ENCODE measurements around the gene DNAJC3.
"Not testable (repeated sequence)": the region's sequence is repeated elsewhere in the genome, so short reads cannot be mapped to it uniquely, and the experiment has no call there.

DNAJC3 gene

DNA sequence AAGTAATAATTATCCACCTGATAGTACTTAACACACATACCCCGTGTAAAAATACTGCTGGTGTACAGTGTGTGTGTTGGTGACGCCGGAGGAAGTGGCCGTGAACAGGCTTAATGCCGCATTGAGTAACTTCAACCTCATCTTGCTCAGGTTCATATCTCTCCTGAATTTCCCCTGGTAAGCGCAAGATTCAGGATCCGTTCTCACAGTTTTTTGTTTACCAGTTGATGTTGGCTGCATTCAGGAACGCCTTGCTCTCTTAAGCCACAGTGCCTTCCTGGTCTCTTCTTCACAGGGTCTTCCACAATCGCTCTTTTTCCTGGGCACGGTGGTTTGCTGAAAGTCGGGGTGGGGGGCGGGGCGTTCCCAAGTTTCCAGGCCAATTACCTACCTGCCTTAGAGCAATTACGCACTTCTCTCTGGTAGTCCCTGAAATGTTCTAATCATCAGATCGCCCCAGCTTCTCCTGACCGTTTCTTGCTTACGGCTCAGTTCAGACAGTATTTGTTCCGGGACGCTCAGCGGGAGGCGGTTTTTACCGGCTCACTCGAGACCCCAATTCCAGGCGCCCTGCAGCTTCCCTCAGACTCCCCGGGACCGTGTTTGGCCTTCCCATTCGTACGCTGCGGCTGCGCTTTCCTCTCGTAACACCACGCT lies 706 bp upstream of the DNAJC3 start:
- DNase-seq = peak; percentile 43

DNA sequence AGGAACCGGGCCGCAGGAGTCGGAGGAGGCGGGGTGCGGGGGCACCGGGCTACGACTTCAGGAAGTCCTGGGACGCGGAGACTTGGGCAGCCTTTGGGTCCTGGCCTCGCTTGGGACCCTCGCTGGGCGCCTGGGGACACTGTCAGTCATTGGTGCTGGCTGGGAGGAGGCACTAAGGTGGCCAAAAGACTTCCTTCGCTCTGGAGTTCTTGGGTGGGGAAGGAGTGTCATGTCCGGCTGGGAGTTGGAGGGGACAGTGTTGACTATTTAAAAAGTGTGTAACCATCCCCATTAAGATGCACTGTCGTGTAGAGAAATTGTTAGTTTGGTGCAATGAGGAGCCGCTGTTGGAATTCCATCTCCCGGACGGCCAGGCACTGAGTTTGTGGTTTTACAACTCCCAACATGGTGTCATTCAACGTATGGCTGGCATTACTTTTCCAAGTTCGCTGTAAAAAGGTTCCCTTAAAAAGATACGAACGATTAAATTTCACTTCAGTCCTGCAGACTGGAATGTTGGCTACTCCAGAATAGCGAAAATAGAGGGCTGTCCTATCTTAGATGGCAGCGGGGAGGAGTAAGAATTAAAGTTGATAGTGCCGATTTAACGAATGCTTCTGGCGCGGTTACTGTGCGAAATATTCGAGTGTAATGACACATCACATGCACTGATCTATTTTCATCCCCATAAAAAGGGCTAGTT lies 776 bp downstream of the DNAJC3 start:
- peak; percentile 12 for DNase-seq

DNA sequence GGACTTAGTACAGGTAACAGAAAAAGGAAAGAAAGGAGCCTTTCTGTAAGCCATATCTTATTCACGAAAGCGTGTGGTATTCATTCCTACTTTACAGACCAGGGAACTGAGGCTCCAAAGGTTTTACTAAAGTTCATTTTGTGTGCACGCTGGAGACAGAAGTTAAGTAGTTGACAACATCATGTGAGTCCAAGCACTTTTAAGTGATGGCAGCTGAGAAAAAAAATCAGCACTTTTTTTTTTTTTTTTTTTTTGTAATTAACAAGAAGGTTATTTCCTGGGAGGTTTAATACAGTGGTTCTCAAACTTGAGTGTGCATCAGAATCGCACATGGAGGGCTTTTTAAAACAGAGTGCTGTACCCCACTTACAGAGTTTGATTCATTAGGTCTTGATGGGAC lies 2.0 kb downstream of the DNAJC3 start:
- no peak for DNase-seq

DNA sequence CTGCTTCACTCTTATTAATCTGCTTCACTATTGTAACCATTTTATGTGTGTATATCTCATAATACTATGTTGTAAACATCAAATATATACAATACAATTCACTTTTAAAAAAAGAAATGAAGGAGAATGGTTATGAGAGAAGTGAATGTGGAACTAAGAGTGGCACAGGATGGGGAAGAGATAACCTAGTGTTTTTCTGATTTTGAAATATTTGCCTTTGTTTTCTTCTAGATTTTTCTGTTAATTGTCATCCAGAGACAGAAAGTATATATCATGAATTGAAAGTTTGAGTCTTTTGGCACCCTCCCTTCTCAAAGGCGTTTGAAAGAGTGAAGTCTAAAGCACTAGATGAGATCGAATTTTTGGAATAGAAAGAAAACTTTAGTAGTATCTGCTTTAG lies 2.8 kb downstream of the DNAJC3 start:
- DNase-seq = no peak

DNA sequence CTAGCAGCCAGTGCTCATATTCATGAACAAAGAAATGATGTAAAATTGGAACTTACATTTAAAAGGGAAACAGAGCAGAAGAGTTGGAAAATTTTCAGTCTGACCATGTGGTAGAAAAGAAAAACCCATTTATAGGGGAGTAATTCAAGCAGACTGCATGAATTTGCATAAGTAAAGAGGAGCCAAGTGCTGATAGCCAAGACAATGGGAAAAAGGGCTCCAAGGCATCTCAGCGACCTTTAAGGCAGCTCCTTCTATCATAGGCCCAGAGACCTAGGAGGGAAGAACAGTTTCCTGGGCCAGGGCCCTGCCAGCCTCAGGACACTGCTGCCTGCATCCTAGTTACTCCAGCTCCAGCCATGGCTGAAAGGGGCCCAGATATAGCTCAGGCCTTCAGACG lies 7.5 kb downstream of the DNAJC3 start:
- DNase-seq = no peak

DNA sequence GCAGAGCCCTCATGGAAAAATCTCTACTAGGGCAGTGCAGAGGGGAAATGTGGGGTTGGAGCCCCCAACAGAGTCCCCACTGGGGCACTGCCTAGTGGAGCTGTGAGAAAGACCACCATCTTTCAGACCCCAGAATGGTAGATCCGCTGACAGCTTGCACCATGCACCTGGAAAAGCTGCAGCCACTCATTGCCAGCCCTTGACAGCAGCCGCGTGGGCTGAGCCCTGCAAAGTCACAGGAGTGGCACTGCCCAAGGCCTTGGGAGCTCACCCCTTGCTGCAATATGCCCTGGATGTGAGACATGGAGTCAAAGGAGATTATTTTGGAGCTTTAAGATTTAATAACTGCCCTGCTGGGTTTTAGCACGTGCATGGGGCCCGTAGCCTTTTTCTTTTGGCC lies 8.0 kb downstream of the DNAJC3 start:
- DNase-seq = not testable (repeated sequence)

DNA sequence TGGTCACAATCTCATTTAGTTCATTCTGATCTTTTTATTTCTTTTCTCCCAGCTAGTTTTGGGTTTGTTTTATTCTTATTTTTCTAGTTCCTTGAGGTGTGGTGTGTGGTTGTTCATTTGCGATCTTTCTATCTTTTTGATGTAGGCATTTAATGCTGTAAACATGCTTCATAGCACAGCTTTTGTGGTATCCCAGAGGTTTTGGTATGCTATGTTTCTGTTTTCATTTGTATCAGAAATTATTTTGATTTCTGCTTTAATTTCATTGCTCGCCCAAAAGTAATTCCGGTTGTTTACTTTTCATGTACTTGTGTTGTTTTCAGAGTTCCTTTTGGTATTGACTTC lies 12.6 kb downstream of the DNAJC3 start:
- DNase-seq = no peak

DNA sequence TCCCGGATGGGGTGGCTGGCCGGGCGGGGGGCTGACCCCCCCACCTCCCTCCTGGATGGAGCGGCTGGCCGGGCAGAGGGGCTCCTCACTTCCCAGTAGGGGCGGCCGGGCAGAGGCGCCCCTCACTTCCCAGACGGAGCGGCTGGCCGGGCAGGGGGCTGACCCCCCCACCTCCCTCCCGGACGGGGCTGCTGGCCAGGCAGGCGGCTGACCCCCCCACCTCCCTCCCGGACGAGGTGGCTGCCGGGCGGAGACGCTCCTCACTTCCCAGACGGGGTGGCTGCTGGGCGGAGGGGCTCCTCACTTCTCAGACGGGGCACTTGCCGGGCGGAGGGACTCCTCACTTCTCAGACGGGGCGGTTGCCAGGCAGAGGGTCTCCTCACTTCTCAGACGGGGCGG lies 14.0 kb downstream of the DNAJC3 start:
- not testable (repeated sequence) for DNase-seq

DNA sequence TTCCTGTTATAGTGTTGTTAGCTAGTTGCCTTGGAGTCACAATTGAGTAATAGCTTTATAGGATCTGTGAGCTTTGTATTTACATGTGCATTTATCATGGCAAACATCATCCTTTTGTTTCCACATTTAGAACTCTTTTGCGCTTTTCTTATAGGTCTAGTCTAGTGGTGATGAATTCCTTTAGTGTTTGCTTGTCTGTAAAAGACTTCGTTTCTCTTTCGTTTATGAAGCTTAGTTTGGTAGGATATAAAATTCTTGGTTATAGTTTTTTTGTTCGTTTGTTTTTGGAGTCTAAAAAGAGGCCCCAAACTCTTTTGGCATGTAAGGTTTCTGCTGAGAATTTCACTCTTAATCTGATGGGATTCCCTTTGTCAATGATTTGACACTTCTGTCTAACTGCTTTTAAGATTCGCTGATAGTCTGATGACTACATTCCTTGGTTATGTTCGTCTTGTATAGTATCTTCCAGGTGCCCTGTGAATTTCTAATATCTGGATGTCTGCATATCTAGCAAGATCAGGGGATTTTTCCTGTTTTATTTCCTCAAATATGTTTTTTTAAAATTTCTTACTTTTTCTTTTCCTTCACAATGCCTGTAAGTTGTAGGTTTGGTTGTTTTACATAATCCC lies 20.2 kb downstream of the DNAJC3 start:
- DNase-seq = no peak

DNA sequence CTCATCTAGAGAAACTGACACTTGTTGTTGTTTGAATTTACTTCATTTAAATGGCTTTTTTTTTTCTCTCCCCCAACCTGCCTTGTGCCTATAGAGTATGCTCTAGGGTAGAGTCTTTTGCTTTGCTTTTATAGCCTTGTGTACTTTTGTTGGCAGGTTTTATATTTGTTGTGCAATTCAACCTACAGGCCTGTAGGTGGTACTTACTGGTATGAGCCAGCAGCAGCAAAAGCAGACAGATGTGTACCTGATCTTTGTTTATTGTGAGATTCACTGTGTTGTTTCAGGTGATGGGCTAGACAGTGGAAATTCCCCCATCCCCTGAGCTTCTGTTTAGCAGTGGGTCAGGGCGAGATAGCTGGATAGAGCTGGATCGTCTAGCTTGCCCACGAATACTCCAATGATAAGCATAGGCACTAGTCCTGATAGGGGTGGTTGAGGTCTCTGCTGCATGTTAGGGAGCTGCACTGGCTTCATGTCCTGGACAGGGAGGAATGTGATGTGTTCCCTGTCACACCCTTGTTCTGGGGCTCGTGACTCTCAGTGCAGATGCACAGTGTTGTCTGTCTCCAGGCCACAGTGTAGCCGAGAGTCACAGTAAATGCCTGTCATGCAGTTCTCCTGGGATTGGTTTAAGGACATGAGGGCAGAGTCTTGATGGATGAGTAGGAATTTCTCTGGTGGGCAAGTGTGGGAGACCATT lies 21.3 kb downstream of the DNAJC3 start:
- no peak for DNase-seq

DNA sequence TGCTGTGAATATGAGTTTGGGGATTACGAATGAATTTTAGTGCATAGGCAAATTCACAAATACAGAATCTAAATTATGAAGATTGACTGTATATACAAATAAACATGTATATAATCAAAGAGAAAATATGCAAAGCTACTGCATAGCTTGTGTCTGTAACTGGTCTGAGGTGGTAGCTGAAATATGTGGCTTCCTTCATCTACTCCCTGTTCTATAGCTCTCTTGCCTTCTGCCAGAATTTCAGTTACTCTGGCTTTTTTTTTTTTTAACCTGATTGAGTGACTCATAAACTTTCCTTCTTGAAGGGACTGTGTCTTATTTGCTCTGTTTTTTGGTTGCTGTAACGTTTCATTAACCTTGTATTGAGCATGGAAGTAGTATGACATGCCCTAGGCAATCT lies 26.6 kb downstream of the DNAJC3 start:
- no peak for DNase-seq

DNA sequence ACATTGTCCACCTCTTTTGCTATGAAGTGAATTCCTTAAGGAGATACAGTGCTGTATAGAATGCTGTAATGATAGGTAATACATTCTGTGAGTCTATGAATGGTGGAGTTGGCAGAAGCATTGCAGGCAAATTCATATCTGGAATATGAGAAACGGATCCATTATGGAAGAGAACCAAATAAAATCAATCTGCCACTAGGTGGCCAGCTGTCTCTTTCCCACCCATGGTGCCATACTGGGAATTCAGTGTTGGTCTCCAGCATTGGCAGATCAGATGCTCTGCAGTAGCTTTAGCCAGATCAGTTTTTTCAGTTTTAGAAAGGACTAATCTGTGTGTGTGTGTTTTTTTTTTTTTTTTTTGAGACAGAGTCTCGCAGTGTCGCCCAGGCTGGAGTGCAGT lies 27.6 kb downstream of the DNAJC3 start:
- no peak for DNase-seq

DNA sequence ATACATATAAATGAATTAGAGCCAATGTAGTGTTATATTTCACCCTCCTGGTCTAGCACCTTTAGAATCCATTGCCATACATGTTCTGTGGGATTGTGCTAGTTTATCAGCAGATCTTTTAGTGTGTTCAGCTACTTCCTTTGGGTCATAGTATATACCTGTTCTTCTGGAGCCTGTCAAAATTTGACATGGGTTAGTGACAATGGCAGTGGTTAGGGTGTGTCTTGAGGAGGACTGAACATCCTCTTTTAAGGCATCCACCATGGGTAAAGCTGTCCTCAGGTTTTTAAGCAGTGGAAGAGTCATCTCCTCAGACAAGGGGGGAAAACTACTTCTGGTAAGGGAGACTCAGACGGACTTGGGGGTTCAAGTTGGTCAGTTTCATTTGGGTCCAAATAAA lies 29.4 kb downstream of the DNAJC3 start:
- no peak for DNase-seq

DNA sequence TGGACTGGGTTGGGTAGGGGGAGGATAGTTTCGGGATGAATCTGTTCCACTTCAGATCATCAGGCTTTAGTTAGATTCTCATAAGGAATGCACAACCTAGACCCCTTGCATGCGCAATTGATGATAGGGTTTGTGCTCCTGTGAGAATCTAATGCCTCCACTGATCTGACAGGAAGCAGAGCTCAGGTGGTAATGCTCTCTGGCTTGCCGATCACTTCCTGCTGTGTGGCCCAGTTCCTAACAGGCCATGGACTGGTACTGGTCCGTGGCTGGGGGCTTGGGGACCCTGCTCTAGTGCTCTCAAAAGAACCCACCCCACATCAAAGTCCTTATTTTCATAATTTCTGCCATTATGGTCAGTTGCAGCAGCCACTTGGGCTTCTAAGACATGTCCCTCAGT lies 30.1 kb downstream of the DNAJC3 start:
- DNase-seq = no peak

DNA sequence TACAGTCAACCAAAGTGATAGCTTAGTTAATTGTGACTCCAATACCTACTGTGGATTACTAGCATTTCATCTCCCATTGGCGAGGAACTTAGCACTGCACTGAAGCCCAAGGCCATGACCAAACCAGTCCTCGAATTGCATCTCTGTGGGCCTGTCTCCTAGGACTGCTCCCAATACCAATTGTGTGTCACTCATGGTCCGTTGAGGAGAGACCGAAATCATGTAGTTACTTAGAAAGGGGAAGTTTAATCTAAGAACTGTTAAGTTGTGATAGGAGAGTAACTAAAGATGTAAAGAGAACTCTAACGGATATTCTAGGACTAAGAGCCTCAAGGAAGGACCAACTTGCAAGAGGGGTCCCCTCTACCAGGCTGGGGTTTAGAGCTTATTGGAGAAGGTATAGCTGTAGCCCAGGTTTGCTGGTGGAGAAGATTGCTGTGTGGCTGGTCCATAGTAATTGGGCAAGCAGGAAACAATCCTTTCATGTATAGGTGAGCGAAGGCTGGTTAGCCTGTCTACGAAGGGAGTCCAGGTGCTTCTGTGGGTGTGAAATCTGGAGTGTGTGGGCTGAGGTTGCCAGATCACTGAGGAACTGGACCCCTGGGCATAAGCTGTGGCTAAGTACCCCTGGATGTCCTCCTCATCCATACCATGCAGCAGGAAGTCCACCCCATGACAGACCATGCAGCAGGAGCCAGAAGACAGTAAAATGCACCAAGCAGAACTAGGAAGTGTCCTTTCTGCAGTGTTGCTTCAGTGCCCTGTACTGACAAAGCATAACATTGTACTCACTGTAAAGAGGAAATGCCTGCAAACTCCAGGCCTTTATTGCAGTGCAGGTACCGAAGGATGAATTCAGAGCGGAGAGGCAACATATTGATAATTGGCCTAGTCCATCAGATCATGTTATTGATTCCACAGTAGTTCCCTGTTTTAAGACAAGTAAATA lies 30.8 kb downstream of the DNAJC3 start:
- no peak for DNase-seq

DNA sequence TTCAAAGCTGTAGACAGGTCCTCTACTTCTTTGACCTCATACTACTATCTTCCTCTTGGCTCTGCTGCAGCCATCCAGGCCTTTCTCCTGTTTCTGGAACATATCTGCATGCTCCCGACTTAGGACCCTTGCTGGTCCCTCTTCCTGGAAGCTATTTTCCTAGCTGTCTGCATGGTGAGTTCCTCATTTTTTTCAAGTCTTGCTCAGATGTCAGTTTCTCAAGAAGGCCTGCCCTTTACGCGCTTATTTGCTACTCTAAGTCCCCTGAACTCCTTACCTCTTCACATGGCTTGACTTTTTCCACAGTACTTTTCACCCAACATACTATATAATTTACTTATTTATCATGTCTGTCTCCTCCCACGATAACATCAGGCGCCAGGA lies 31.4 kb downstream of the DNAJC3 start:
- no peak for DNase-seq

DNA sequence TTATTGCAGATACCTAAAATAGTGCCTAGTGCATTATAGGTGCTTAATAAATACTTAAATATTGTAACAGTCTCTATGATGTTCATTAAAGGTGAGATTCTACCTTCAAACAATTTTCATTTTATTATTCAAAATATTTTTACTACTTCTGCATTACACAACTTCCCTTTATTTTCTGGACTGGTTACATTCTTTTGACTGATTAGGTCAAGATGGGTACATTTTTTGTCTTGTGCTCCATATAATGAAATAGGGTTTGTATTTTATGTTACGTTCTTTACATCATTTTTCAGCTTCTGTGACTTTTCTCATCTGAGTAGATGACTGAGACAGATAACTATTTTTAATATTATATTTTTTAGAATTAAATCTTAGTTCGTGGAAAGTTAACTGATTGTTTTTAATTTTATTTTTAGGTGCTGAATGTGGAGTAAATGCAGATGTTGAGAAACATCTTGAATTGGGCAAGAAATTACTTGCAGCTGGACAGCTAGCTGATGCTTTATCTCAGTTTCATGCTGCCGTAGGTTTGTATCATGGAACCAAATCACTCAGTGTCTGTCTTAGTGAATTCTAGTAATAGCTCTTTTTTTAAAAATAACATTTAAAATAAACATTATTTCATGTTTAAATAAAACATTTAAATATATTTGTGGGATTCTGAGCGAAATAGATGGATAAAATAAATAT lies 32.0 kb downstream of the DNAJC3 start:
- DNase-seq = no peak

DNA sequence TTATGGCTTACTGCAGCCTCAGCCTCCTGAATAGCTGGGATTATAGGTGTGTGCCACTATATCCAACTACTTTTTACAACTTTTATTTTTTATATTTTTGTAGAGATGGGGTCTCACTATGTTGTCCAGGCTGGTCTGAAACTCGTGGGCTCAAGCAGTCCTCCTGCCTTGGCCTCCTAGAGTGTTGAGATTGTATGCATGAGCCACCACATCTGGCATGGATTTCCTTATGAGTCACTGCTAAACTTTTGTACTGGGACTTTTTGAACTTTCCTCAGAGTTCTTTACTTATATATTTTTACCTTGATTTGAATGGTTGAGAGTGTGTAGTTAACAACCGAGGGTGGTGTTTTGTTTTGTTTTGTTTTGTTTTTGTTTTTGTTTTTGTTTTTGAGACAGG lies 33.4 kb downstream of the DNAJC3 start:
- DNase-seq = no peak

DNA sequence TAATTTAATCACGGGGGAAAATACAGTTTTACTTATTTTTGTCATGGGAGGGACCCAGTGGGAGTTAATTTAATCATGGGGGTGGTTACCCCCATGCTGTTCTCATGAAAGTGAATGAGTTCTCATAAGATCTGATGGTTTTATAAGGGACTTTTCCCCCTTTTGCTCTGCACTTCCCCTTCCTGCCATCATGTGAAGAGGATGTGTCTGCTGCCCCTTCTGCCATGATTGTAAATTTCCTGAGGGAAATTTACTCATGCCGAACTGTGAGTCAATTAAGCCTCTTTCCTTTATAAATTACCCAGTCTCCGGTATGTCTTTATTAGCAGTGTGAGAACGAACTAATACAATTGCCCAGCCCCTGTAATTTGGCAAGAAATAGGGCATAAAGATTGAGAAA lies 35.9 kb downstream of the DNAJC3 start:
- not testable (repeated sequence) for DNase-seq

DNA sequence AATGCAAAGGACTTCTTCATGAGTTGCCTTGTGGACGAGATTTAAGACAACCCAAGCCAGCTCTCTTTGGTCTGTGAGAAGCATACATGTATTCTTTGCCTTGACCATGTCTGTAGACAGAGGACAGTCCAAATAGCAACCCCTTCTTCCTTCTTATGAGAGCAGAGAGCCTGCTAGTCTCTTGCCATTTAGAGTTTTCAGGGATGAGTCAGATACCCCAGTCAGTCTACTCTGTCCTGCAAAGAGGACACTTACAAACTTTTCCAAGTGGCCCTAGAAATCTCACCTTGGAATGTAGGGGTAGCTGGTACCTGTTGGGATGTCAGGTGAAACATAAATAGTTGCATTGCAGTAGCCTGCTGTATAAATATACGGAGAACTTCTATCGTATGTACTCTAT lies 36.7 kb downstream of the DNAJC3 start:
- no peak for DNase-seq

DNA sequence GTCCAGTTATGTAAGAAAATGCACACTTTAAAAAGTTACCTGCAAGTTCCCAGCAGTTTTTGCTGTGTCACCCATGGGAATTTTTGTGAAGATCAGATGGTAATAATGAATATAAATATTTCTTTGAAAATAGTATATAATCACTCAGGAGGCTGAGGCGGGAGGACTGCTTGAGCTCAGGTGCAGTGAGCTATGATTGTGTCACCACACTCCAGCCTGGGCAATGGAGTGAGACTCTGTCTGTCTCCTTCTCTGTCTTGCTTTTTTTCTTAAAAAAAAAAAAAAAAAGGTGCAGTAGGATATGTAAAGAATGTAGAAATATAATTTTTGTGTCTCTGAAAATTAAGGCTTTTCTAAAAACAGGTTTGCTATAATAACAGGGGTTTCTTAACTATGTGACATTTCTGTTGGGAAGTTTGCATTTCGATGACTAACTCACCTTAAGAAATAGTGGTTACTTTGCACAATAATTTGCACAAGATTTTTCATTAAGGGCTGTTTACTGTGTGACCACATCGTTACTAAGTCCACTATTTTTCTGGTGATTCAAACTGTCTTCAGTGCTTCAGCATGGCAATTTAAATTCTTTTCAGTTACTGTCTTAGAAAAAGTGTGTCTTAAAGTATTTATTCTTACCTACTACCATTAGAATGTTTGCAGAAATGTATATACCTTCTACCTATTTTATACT lies 37.3 kb downstream of the DNAJC3 start:
- no peak for DNase-seq

DNA sequence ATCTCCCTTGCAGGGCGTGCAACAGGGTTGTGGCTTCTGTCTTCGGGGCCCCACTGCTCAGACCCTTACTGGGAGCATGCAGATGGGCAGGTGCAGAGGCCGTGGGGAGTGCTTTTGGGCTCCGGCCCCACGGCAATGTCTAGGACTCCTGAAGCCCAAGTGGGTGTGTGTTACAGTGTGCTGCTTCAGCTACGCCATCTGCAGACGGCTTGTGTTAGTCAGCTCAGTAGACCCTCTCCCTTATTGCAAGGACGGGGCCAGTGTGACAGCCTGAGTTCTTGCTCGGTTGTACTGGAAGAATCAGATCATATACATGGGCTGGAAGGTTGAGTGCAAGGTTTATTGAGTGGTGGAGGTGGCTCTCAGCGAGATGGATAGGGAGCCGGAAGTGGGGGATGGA lies 39.3 kb downstream of the DNAJC3 start:
- DNase-seq = no peak

Measured in CD4-positive, alpha-beta T cell treated with Interleukin-4 for 4 hours (primary cell).